ENCODE data around the gene KRTAP12-1.
A peak's percentile ranks its signal among the peaks of the same experiment; 100 is the strongest.
"Not testable (repeated sequence)": the region's sequence is repeated elsewhere in the genome, so short reads cannot be mapped to it uniquely, and the experiment has no call there.

KRTAP12-1 gene

DNA sequence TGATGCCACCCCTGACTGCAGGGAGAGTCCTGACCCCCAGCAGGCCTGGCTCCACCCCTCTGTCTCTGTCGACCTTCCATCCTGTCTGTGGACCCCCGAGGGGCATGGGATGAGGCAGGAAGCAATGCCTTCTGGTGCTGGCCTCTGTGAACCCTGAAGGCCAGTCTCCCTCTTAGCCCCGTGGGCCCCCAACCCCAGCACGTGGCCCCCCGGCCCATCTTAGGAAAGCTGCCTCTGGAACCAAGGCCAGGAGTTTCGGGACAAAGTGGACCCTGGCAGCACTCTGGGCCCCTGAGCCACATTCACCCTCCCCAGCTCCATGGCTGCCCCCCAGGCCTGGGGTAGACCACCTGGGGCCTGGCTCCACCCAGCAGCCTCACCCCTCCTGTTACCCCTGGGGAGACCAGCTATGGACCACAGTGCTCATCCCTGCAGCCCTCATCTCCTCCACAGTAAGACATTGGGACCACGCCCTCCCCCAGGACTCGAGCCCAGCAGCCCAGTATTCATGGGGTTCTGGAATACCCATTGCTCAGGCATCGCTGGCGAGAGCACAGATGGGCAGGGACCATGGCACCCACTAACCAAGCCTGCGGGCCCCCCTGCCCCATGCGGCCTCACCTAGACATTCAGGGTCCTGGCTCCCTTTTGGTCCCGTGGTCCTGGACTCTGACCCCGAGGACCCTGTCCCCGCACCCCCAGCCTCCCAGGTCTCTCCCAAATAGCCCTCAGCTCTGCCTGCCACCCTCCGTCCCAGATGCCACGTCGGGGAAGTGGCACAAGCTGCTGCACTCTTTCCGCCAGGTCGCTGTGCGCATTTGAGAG lies 43.2 kb downstream of the KRTAP12-1 start:
- DNase-seq = not testable (repeated sequence)

DNA sequence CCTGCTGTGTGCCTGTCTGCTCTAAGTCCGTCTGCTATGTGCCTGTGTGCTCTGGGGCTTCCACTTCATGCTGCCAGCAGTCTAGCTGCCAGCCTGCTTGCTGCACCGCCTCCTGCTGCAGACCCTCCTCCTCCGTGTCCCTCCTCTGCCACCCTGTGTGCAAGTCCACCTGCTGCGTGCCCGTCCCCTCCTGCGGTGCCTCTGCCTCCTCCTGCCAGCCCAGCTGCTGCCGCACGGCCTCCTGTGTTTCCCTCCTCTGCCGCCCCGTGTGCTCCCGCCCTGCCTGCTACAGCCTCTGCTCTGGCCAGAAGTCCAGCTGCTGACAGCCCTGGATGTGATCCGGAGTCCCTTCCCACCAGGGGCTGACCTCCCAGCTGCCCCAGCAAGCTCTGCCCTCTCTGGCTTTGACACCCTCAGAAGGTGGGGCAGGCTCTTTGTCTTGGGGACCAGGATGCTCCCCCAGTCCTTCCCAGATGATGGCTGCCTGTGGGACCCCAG lies 44.1 kb downstream of the KRTAP12-1 start:
- DNase-seq = peak; percentile 18

GRCh38 chr21:44637018-44637850 lies 44.7 kb downstream of the KRTAP12-1 start, which contains the start of gene KRTAP10-10:
Gene KRTAP10-10 (plus strand): TSS chr21:44637356. CDS start chr21:44637418, 62 bp downstream.
- DNase-seq = peak; percentile 80

DNA sequence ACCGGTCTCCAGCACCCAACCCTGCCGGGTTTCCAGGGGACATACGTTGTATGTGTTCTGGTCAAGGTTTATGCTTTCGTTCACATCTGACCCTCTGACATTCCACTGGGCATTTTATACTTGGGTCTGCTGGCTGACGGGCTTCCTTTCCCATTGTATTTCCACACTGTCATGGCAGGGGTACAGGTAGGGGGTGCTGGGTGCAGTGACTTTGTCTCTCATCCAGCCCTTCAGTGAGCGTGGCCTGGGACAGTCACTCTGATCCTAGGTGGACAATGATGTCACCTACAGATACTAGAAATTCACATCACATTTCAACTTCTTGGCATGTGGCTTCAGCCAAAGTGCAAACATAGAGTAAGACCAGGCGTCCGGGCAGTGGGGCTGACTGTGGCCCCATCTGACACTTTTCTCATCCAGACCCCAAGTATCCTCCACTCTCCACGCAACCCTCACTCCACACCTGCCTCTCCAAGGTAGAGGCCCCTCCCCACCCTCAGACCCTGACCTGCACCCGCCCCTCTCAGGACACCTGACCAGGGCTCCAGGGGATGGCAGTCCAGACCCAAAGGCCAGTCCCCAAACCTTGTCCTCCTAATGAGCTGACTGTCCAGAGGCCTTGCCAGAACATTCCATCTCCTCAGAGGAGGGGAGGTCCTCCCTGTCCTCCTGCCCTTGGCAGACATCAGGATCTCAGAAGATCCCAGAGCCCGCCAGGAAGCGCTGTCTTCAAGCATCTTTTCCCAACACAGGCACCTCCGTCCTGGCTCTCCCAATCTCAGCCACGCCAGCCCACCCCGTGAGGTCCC lies 45.5 kb downstream of the KRTAP12-1 start:
- DNase-seq = no peak

DNA sequence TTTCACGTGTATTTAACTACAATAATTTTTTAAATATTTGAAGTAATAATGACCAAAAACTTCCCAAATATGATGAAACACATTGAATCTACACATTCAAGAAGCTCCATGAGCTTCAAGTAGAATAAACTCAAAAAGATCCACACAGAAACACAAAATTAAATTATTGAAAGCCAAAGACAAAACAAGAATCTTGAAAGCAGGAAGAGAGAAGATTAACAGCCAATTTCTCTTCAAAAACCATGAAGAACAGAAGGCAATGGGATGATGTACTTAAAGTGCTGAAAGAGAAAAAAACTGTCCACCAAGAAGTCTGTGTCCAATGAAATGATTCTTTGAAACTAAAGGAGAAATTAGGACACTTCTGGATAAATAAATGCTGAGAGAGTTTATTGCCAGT lies 49.9 kb downstream of the KRTAP12-1 start:
- no peak for DNase-seq

All from eye (tissue), 1 donor.